ENCODE measurements around the gene ALK. TPM values are rescaled to one million over a fixed set of nuclear protein-coding genes. Genes with fewer than 3 reads are reported as not detected.

ALK gene
- total RNA-seq, 4 donors from 2014 or later = 0.83 to 1.6 (median 1.2) TPM

GRCh38 chr2:29219374-29219773 lies 702.0 kb downstream of the ALK start:
- intact Hi-C loops (cut with DNase I) = no loop called here
- Histone ChIP-seq H3K27ac (replicated peaks in 1 of 4) (no peak overlapping the region), H3K27me3 (peaks cover 0 to 6% (median 0%) of the 10 kb centered on the region in 4 donors), H3K4me3 (no peak overlapping the region), H3K9me3 (no peaks in the 10 kb centered on the region), H3K4me1 (peaks cover 0 to 6% (median 0%) of the 10 kb centered on the region in 4 donors), H3K36me3 (no peaks in the 10 kb centered on the region)
- no peak for TF ChIP-seq POLR2A (IDR thresholded peaks at IDR 0.05; ENCODE audit: low read depth)
- no peak for TF ChIP-seq CTCF (IDR thresholded peaks at IDR 0.05)
- no peak for TF ChIP-seq POLR2AphosphoS5 (IDR thresholded peaks at IDR 0.05)
- no peak for TF ChIP-seq EP300 (IDR thresholded peaks at IDR 0.05)
- WGBS = 95% methylated on average over 4 of the region's 4 CpGs
- DNase-seq (ENCODE audit: extremely low spot score) = no peak

DNA sequence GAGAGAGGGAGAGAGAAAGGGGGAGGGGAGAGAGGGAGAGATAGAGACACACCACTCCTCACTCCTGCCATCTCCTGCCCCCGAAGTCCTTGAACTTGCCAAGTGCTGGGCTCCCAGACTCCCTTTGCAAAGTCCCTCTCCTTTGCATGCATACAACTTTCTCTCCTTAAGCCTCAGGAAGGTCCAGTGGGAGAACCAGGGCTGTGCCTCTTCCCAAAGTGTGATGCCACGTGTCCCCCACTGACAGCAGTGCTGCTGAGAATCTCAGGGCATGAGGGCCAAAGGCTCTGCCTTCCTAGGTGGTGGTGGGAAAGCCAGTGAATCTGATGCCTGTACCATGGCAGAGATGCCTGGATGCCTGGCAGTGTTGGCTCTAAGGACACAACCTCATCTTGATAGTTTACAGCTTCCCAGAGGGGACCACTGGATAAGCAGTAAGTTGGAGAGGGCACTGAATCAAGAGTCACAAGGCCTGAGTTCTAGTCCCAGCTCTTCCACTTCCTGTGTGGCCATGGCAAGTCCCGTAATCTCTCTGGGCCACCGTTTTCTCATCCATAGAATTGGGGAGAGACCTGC lies 702.7 kb downstream of the ALK start:
- DNase-seq (ENCODE audit: extremely low spot score) = no peak
- Histone ChIP-seq H3K4me1 (no peaks in the 10 kb centered on the region), H3K27me3 (peaks cover 0 to 6% (median 0%) of the 10 kb centered on the region in 4 donors), H3K4me3 (no peak overlapping the region), H3K9me3 (no peaks in the 10 kb centered on the region), H3K36me3 (peaks cover 0 to 4% (median 0%) of the 10 kb centered on the region in 4 donors), H3K27ac (replicated peaks in 1 of 4) (no peak overlapping the region)
- no peak for TF ChIP-seq EP300 (IDR thresholded peaks at IDR 0.05)
- no peak for TF ChIP-seq POLR2AphosphoS5 (IDR thresholded peaks at IDR 0.05)
- no peak for TF ChIP-seq POLR2A (IDR thresholded peaks at IDR 0.05; ENCODE audit: low read depth)
- no peak for TF ChIP-seq CTCF (IDR thresholded peaks at IDR 0.05)
- intact Hi-C loops (cut with DNase I) = no loop called here
- WGBS = 94% methylated on average over 3 of the region's 4 CpGs

DNA sequence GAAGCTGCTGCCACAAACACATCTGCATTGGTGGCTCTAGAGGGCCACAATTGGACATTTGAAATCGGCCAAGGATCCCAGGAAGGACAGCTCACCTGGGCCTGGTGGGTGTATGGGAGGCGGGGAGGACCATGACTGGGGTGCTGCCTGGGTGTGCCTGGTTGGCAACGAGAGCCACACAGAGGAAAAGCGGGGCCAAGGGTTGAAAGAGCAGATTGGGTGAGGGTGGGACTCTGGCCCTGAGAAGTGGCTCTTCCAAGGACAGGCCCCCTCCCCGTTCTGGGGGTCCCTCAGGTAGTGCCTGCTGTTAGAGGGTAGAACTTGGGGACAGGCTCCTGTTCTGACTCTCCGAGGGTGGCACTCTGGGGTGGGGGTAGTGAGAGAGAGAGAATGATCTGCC lies 703.3 kb downstream of the ALK start:
- H3K27me3 ChIP-seq = peaks cover 0 to 6% (median 0%) of the 10 kb centered on the region in 4 donors
- no peaks in the 10 kb centered on the region for H3K4me1 ChIP-seq
- H3K27ac ChIP-seq (replicated peaks in 1 of 4) = no peak overlapping the region
- H3K4me3 ChIP-seq = no peak overlapping the region
- 51% methylated on average over 2 of the region's 6 CpGs for WGBS
- no peaks in the 10 kb centered on the region for H3K9me3 ChIP-seq
- no peak for DNase-seq (ENCODE audit: extremely low spot score)
- no peak for TF ChIP-seq CTCF (IDR thresholded peaks at IDR 0.05)
- TF ChIP-seq POLR2AphosphoS5 (IDR thresholded peaks at IDR 0.05) = no peak
- TF ChIP-seq POLR2A (IDR thresholded peaks at IDR 0.05; ENCODE audit: low read depth) = no peak
- no peak for TF ChIP-seq EP300 (IDR thresholded peaks at IDR 0.05)
- intact Hi-C loops (cut with DNase I) = no loop called here
- H3K36me3 ChIP-seq = peaks cover 0 to 4% (median 0%) of the 10 kb centered on the region in 4 donors

DNA sequence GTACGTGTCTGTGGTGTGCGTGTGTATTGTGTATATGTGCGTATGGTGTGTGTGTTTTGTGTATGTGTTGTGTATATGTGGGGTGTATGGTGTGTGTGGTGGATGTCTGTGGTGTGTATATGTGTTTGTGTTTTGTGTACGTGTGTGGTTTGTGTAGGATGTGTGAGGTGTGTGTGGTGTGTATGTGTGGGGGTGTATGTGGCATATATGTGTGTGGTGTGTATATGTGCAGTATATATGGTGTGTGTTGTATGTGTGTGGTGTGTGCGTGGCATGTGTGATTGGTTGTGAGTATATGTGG lies 704.8 kb downstream of the ALK start:
- TF ChIP-seq POLR2A (IDR thresholded peaks at IDR 0.05; ENCODE audit: low read depth) (no peak), CTCF (IDR thresholded peaks at IDR 0.05) (no peak), POLR2AphosphoS5 (IDR thresholded peaks at IDR 0.05) (no peak), EP300 (IDR thresholded peaks at IDR 0.05) (no peak)
- Histone ChIP-seq H3K4me3 (no peak overlapping the region), H3K36me3 (peaks cover 0 to 4% (median 0%) of the 10 kb centered on the region in 4 donors), H3K9me3 (no peaks in the 10 kb centered on the region), H3K4me1 (no peaks in the 10 kb centered on the region), H3K27ac (replicated peaks in 1 of 4) (no peak overlapping the region), H3K27me3 (peaks cover 0 to 6% (median 0%) of the 10 kb centered on the region in 4 donors)
- no peak for DNase-seq (ENCODE audit: extremely low spot score)
- intact Hi-C loops (cut with DNase I) = no loop called here
- WGBS = 86% methylated on average over 5 of the region's 5 CpGs

All from esophagus muscularis mucosa (tissue), 4 donors.